IMR-90 (cell line): ENCODE measurements around the gene TMEM121B.

Experiments used
- CTCF ChIP-seq: conservative IDR thresholded peaks from 2 replicates; pipeline ENCODE4 v1.5.1; 2012; ENCODE audit warnings: mild to moderate bottlenecking, low read depth, low read length, improper control_type of control experiment
- POLR2A ChIP-seq: IDR thresholded peaks from 2 replicates; pipeline ENCODE4 v1.6.1; 2012; ENCODE audit warnings: mild to moderate bottlenecking, low read depth, low read length

GRCh38 chr22:17093081-17093480 lies 28.1 kb downstream of the TMEM121B start:
- no peak for TF ChIP-seq CTCF
- no peak for TF ChIP-seq POLR2A
